ENCODE measurements around the gene TMEM220. TPM values are rescaled to one million over a fixed set of nuclear protein-coding genes. Genes with fewer than 3 reads are reported as not detected.
"Not testable (repeated sequence)": the region's sequence is repeated elsewhere in the genome, so short reads cannot be mapped to it uniquely, and the experiment has no call there.

Gene TMEM220
- total and polyA plus RNA-seq, 4 experiments from 2014 or later, result 1.8 to 3.5 (median 2.9) TPM

- H3K27me3 Mint-ChIP-seq, result peaks cover 7 to 8% of the 10 kb centered on the region in 2 donors
- no peaks in the 10 kb centered on the region for H3K4me1 ChIP-seq (ENCODE audit: insufficient read depth, low read length)
- no peaks in the 10 kb centered on the region for H3K9me3 ChIP-seq (ENCODE audit: control insufficient read depth in 1 of 2, low read length in 2 of 2)
- no peaks in the 10 kb centered on the region for H3K36me3 Mint-ChIP-seq
- peaks cover 0 to 2% (median 0%) of the 10 kb centered on the region in 8 donors for H3K9me3 Mint-ChIP-seq
- DNase-seq, result no peak
- no peak overlapping the region for H3K27ac ChIP-seq (ENCODE audit: low read depth, low read length)
- no peak overlapping the region for H3K4me3 Mint-ChIP-seq
- H3K4me3 ChIP-seq (ENCODE audit: low read length in 2 of 2), result no peak overlapping the region
- H3K4me1 Mint-ChIP-seq, result peaks cover 4 to 12% (median 8%) of the 10 kb centered on the region in 4 donors
- POLR2A ChIA-PET (ENCODE audit: partially characterized antibody), result no interaction called here
- H3K27me3 ChIP-seq (ENCODE audit: insufficient read depth, low read length), result no peaks in the 10 kb centered on the region
- no peak overlapping the region for H3K27ac Mint-ChIP-seq
- no peaks in the 10 kb centered on the region for H3K36me3 ChIP-seq (ENCODE audit: insufficient read depth, low read length)
- CTCF ChIA-PET (ENCODE audit: partially characterized antibody), result interaction anchor here (0.8 to 2.7 kb wide), 10 partner anchors 8 to 107 kb away, joined by 3 to 27 read pairs (median 4); no protein-coding TSS in a partner anchor
- intact Hi-C loops (cut with micrococcal nuclease), result no loop called here
Measured at GRCh38 chr17:10737736-10738135, 7.9 kb upstream of the TMEM220 start.

- Mint-ChIP-seq H3K9me3 (peaks cover 0 to 2% (median 0%) of the 10 kb centered on the region in 8 donors), H3K4me1 (peaks cover 4 to 12% (median 8%) of the 10 kb centered on the region in 4 donors), H3K36me3 (no peaks in the 10 kb centered on the region), H3K27ac (peak overlapping the region in 4 of 7 donors; percentile 8 to 72 (median 20)), H3K27me3 (peaks cover 7 to 8% of the 10 kb centered on the region in 2 donors), H3K4me3 (peak overlapping the region in 6 of 8 donors; percentile 6 to 68 (median 51))
- Histone ChIP-seq H3K27ac (ENCODE audit: low read depth, low read length) (no peak overlapping the region), H3K4me3 (ENCODE audit: low read length in 2 of 2) (no peak overlapping the region), H3K4me1 (ENCODE audit: insufficient read depth, low read length) (no peaks in the 10 kb centered on the region), H3K36me3 (ENCODE audit: insufficient read depth, low read length) (no peaks in the 10 kb centered on the region), H3K9me3 (ENCODE audit: control insufficient read depth in 1 of 2, low read length in 2 of 2) (no peaks in the 10 kb centered on the region), H3K27me3 (ENCODE audit: insufficient read depth, low read length) (no peaks in the 10 kb centered on the region)
- ChIA-PET POLR2A (ENCODE audit: partially characterized antibody) (interaction anchor here (0.6 kb wide), 1 partner anchor 97 kb away, joined by 3 read pairs; no protein-coding TSS in a partner anchor), CTCF (ENCODE audit: partially characterized antibody) (interaction anchor here (0.8 to 2.7 kb wide), 10 partner anchors 9 to 107 kb away, joined by 3 to 27 read pairs (median 4); no protein-coding TSS in a partner anchor)
- intact Hi-C loops (cut with micrococcal nuclease), result no loop called here
- DNase-seq, result peak in 4 of 5 donors; percentile 10 to 30 (median 18)
Measured at GRCh38 chr17:10737168-10737622, 7.4 kb upstream of the TMEM220 start.

GRCh38 chr17:10735821-10736220 lies 6.0 kb upstream of the TMEM220 start:
- Mint-ChIP-seq H3K27me3 (peaks cover 7 to 8% of the 10 kb centered on the region in 2 donors), H3K4me1 (peaks cover 6 to 15% (median 12%) of the 10 kb centered on the region in 4 donors), H3K36me3 (no peaks in the 10 kb centered on the region), H3K4me3 (no peak overlapping the region), H3K9me3 (peaks cover 0 to 2% (median 0%) of the 10 kb centered on the region in 8 donors), H3K27ac (no peak overlapping the region)
- POLR2A ChIA-PET (ENCODE audit: partially characterized antibody), result no interaction called here
- Histone ChIP-seq H3K9me3 (ENCODE audit: control insufficient read depth in 1 of 2, low read length in 2 of 2) (no peaks in the 10 kb centered on the region), H3K27me3 (ENCODE audit: insufficient read depth, low read length) (no peaks in the 10 kb centered on the region), H3K27ac (ENCODE audit: low read depth, low read length) (no peak overlapping the region), H3K4me1 (ENCODE audit: insufficient read depth, low read length) (no peaks in the 10 kb centered on the region), H3K4me3 (ENCODE audit: low read length in 2 of 2) (no peak overlapping the region), H3K36me3 (ENCODE audit: insufficient read depth, low read length) (no peaks in the 10 kb centered on the region)
- DNase-seq, result no peak
- intact Hi-C loops (cut with micrococcal nuclease), result no loop called here
- CTCF ChIA-PET (ENCODE audit: partially characterized antibody), result interaction anchor here (2.2 to 2.7 kb wide), 2 partner anchors 89 to 109 kb away, joined by 8 to 27 read pairs; no protein-coding TSS in a partner anchor

- peaks cover 8 to 19% (median 15%) of the 10 kb centered on the region in 4 donors for H3K4me1 Mint-ChIP-seq
- ChIA-PET POLR2A (ENCODE audit: partially characterized antibody) (no interaction called here), CTCF (ENCODE audit: partially characterized antibody) (interaction anchor here (2.7 kb wide), 1 partner anchor 109 kb away, joined by 27 read pairs; no protein-coding TSS in a partner anchor)
- H3K4me1 ChIP-seq (ENCODE audit: insufficient read depth, low read length), result no peaks in the 10 kb centered on the region
- H3K27me3 ChIP-seq (ENCODE audit: insufficient read depth, low read length), result no peaks in the 10 kb centered on the region
- H3K36me3 ChIP-seq (ENCODE audit: insufficient read depth, low read length), result no peaks in the 10 kb centered on the region
- no peak overlapping the region for H3K27ac Mint-ChIP-seq
- DNase-seq, result no peak
- intact Hi-C loops (cut with micrococcal nuclease), result no loop called here
- H3K9me3 ChIP-seq (ENCODE audit: control insufficient read depth in 1 of 2, low read length in 2 of 2), result no peaks in the 10 kb centered on the region
- H3K36me3 Mint-ChIP-seq, result no peaks in the 10 kb centered on the region
- H3K4me3 Mint-ChIP-seq, result no peak overlapping the region
- peaks cover 5 to 7% of the 10 kb centered on the region in 2 donors for H3K27me3 Mint-ChIP-seq
- H3K4me3 ChIP-seq (ENCODE audit: low read length in 2 of 2), result no peak overlapping the region
- no peak overlapping the region for H3K27ac ChIP-seq (ENCODE audit: low read depth, low read length)
- H3K9me3 Mint-ChIP-seq, result peaks cover 0 to 2% (median 0%) of the 10 kb centered on the region in 8 donors
Measured at GRCh38 chr17:10735251-10735650, 5.4 kb upstream of the TMEM220 start.

GRCh38 chr17:10733666-10734065 lies 3.8 kb upstream of the TMEM220 start:
- H3K27ac ChIP-seq (ENCODE audit: low read depth, low read length), result no peak overlapping the region
- no peaks in the 10 kb centered on the region for H3K4me1 ChIP-seq (ENCODE audit: insufficient read depth, low read length)
- H3K27me3 ChIP-seq (ENCODE audit: insufficient read depth, low read length), result no peaks in the 10 kb centered on the region
- Mint-ChIP-seq H3K27ac (no peak overlapping the region), H3K4me1 (peaks cover 8 to 26% (median 14%) of the 10 kb centered on the region in 4 donors), H3K27me3 (peaks cover 4 to 5% of the 10 kb centered on the region in 2 donors), H3K4me3 (no peak overlapping the region), H3K36me3 (no peaks in the 10 kb centered on the region), H3K9me3 (no peaks in the 10 kb centered on the region)
- ChIA-PET CTCF (ENCODE audit: partially characterized antibody) (interaction anchor here (1.4 to 1.7 kb wide), 3 partner anchors 33 to 103 kb away, joined by 3 to 4 read pairs (median 4); no protein-coding TSS in a partner anchor), POLR2A (ENCODE audit: partially characterized antibody) (no interaction called here)
- no peak for DNase-seq
- no peaks in the 10 kb centered on the region for H3K36me3 ChIP-seq (ENCODE audit: insufficient read depth, low read length)
- H3K9me3 ChIP-seq (ENCODE audit: control insufficient read depth in 1 of 2, low read length in 2 of 2), result no peaks in the 10 kb centered on the region
- intact Hi-C loops (cut with micrococcal nuclease), result no loop called here
- no peak overlapping the region for H3K4me3 ChIP-seq (ENCODE audit: low read length in 2 of 2)

- CTCF ChIA-PET (ENCODE audit: partially characterized antibody), result interaction anchor here (1.6 to 1.7 kb wide), 2 partner anchors 31 to 40 kb away, joined by 4 read pairs; no protein-coding TSS in a partner anchor
- H3K27me3 ChIP-seq (ENCODE audit: insufficient read depth, low read length); H3K36me3 ChIP-seq (ENCODE audit: insufficient read depth, low read length); H3K9me3 Mint-ChIP-seq; DNase-seq; intact Hi-C loops (cut with micrococcal nuclease); H3K4me3 Mint-ChIP-seq; H3K9me3 ChIP-seq (ENCODE audit: control insufficient read depth in 1 of 2, low read length in 2 of 2); H3K27me3 Mint-ChIP-seq; H3K4me3 ChIP-seq (ENCODE audit: low read length in 2 of 2); H3K27ac ChIP-seq (ENCODE audit: low read depth, low read length); H3K4me1 ChIP-seq (ENCODE audit: insufficient read depth, low read length); H3K36me3 Mint-ChIP-seq; H3K27ac Mint-ChIP-seq: not testable (repeated sequence)
- peaks cover 5 to 23% (median 7%) of the 10 kb centered on the region in 4 donors for H3K4me1 Mint-ChIP-seq
- POLR2A ChIA-PET (ENCODE audit: partially characterized antibody), result interaction anchor here (1.1 kb wide), 1 partner anchor 32 kb away, joined by 5 read pairs; no protein-coding TSS in a partner anchor
Measured at GRCh38 chr17:10732121-10732520, 2.3 kb upstream of the TMEM220 start.

GRCh38 chr17:10731408-10731879 lies 1.6 kb upstream of the TMEM220 start:
- Histone ChIP-seq H3K27ac (ENCODE audit: low read depth, low read length) (no peak overlapping the region), H3K9me3 (ENCODE audit: control insufficient read depth in 1 of 2, low read length in 2 of 2) (no peaks in the 10 kb centered on the region), H3K36me3 (ENCODE audit: insufficient read depth, low read length) (no peaks in the 10 kb centered on the region), H3K4me1 (ENCODE audit: insufficient read depth, low read length) (no peaks in the 10 kb centered on the region), H3K27me3 (ENCODE audit: insufficient read depth, low read length) (no peaks in the 10 kb centered on the region), H3K4me3 (ENCODE audit: low read length in 2 of 2) (no peak overlapping the region)
- Mint-ChIP-seq H3K9me3 (no peaks in the 10 kb centered on the region), H3K4me1 (peaks cover 3 to 20% (median 6%) of the 10 kb centered on the region in 4 donors), H3K4me3 (peak overlapping the region in 3 of 8 donors; percentile 52 to 91 (median 58)), H3K27ac (no peak overlapping the region), H3K27me3 (peaks cover 1 to 4% of the 10 kb centered on the region in 2 donors), H3K36me3 (no peaks in the 10 kb centered on the region)
- DNase-seq, result no peak
- CTCF ChIA-PET (ENCODE audit: partially characterized antibody), result interaction anchor here (1.7 kb wide), 1 partner anchor 85 kb away, joined by 5 read pairs; no protein-coding TSS in a partner anchor
- POLR2A ChIA-PET (ENCODE audit: partially characterized antibody), result interaction anchor here (1.1 kb wide), 1 partner anchor 31 kb away, joined by 5 read pairs; no protein-coding TSS in a partner anchor
- intact Hi-C loops (cut with micrococcal nuclease), result no loop called here
